ACC112 (cell line): ENCODE data around the gene CHST6.
"Not testable (repeated sequence)": the region's sequence is repeated elsewhere in the genome, so short reads cannot be mapped to it uniquely, and the experiment has no call there.

Source experiments
- H2AFZ ChIP-seq: fragments of 200-600 bp; sonication (generic); one replicate; pipeline ENCODE4 v1.6.0; 2017; ENCODE audit warnings: antibody characterized with exemption, low read length; ENCODE audit not compliant: unreplicated experiment
- H3K27ac ChIP-seq: fragments of 200-600 bp; sonication (generic); 2 replicates; pipeline ENCODE4 v1.5.1; 2014; ENCODE audit warnings: low read depth, mild to moderate bottlenecking, antibody characterized with exemption, low read length, moderate library complexity
- H3K27me3 ChIP-seq: fragments of 200-600 bp; sonication (generic); 2 replicates; pipeline ENCODE4 v1.6.1; 2014; ENCODE audit warnings: mild to moderate bottlenecking, antibody characterized with exemption, low read length, moderate library complexity, mixed read lengths; ENCODE audit not compliant: insufficient read depth
- H3K36me3 ChIP-seq: fragments of 200-600 bp; sonication (generic); 2 replicates; pipeline ENCODE4 v1.6.1; 2016; ENCODE audit warnings: mild to moderate bottlenecking, antibody characterized with exemption, low read length, moderate library complexity, mixed read lengths; ENCODE audit not compliant: insufficient read depth
- H3K4me1 ChIP-seq: fragments of 200-600 bp; sonication (generic); one replicate; pipeline ENCODE4 v1.6.1; 2016; ENCODE audit warnings: low read length, mixed read lengths; ENCODE audit not compliant: insufficient read depth, unreplicated experiment, control insufficient read depth
- H3K4me3 ChIP-seq: fragments of 200-600 bp; sonication (generic); 2 replicates; pipeline ENCODE4 v1.5.1; 2014; ENCODE audit warnings: mild to moderate bottlenecking, low read depth, low read length
- H3K79me2 ChIP-seq: fragments of 200-600 bp; sonication (generic); one replicate; pipeline ENCODE4 v1.6.0; 2016; ENCODE audit warnings: low read length; ENCODE audit not compliant: control insufficient read depth, unreplicated experiment, insufficient read depth

Gene CHST6

GRCh38 chr16:75502916-75503605 is 7.8 kb upstream of the CHST6 start:
- Histone ChIP-seq H3K4me3 (no peak overlapping the region), H3K27me3 (no peaks in the 10 kb centered on the region), H3K27ac (no peak overlapping the region), H3K4me1 (peaks cover 27% of the 10 kb centered on the region), H3K36me3 (no peaks in the 10 kb centered on the region), H2AFZ (no peak overlapping the region), H3K79me2 (no peaks in the 10 kb centered on the region)

GRCh38 chr16:75501820-75502219 is 6.6 kb upstream of the CHST6 start:
- Histone ChIP-seq H3K4me3 (0 out of 2 replicates have a peak overlapping the region, but pooled peaks have one; percentile 2), H3K27ac (peak overlapping the region; percentile 55), H2AFZ (peak overlapping the region; percentile 17), H3K4me1 (peaks cover 25% of the 10 kb centered on the region)
- H3K27me3 ChIP-seq, H3K79me2 ChIP-seq, H3K36me3 ChIP-seq: not testable (repeated sequence)

GRCh38 chr16:75501359-75501758 is 6.1 kb upstream of the CHST6 start:
- H2AFZ ChIP-seq, result peak overlapping the region; percentile 17
- peaks cover 20% of the 10 kb centered on the region for H3K4me1 ChIP-seq
- H3K4me3 ChIP-seq, result 0 out of 2 replicates have a peak overlapping the region, but pooled peaks have one; percentile 2
- peak overlapping the region; percentile 55 for H3K27ac ChIP-seq
- H3K36me3 ChIP-seq, result no peaks in the 10 kb centered on the region
- no peaks in the 10 kb centered on the region for H3K79me2 ChIP-seq
- H3K27me3 ChIP-seq, result no peaks in the 10 kb centered on the region

GRCh38 chr16:75498605-75499322 is 3.5 kb upstream of the CHST6 start:
- H3K4me3 ChIP-seq, H3K27ac ChIP-seq, H3K79me2 ChIP-seq, H3K36me3 ChIP-seq, H3K27me3 ChIP-seq, H2AFZ ChIP-seq: not testable (repeated sequence)
- peaks cover 17% of the 10 kb centered on the region for H3K4me1 ChIP-seq

- H3K27me3 ChIP-seq, result 0 out of 2 replicates have a peak, but pooled peaks cover 5% of the 10 kb centered on the region
- H3K36me3 ChIP-seq, result no peaks in the 10 kb centered on the region
- H3K27ac ChIP-seq, result no peak overlapping the region
- no peak overlapping the region for H3K4me3 ChIP-seq
- H3K79me2 ChIP-seq, result no peaks in the 10 kb centered on the region
- peaks cover 11% of the 10 kb centered on the region for H3K4me1 ChIP-seq
- no peak overlapping the region for H2AFZ ChIP-seq
These were observed 2.3 kb upstream of the CHST6 start for GRCh38 chr16:75497558-75497957.

GRCh38 chr16:75494661-75495075 is 573 bp downstream of the CHST6 start:
- H3K27ac ChIP-seq, result no peak overlapping the region
- peak overlapping the region; percentile 77 for H2AFZ ChIP-seq
- H3K79me2 ChIP-seq, result no peaks in the 10 kb centered on the region
- H3K4me1 ChIP-seq, result peaks cover 4% of the 10 kb centered on the region
- H3K4me3 ChIP-seq, result peak overlapping the region; percentile 80
- H3K36me3 ChIP-seq, result no peaks in the 10 kb centered on the region
- 0 out of 2 replicates have a peak, but pooled peaks cover 5% of the 10 kb centered on the region for H3K27me3 ChIP-seq

GRCh38 chr16:75494184-75494583 is 1.1 kb downstream of the CHST6 start:
- Histone ChIP-seq H3K79me2 (no peaks in the 10 kb centered on the region), H3K27me3 (0 out of 2 replicates have a peak, but pooled peaks cover 5% of the 10 kb centered on the region), H2AFZ (peak overlapping the region; percentile 77), H3K4me1 (peaks cover 4% of the 10 kb centered on the region), H3K36me3 (no peaks in the 10 kb centered on the region), H3K27ac (no peak overlapping the region), H3K4me3 (peak overlapping the region; percentile 80)

GRCh38 chr16:75491876-75492275 is 3.4 kb downstream of the CHST6 start:
- H3K79me2 ChIP-seq, result no peaks in the 10 kb centered on the region
- peaks cover 4% of the 10 kb centered on the region for H3K4me1 ChIP-seq
- H3K4me3 ChIP-seq, result no peak overlapping the region
- H2AFZ ChIP-seq, result no peak overlapping the region
- H3K36me3 ChIP-seq, result no peaks in the 10 kb centered on the region
- H3K27me3 ChIP-seq, result 0 out of 2 replicates have a peak, but pooled peaks cover 5% of the 10 kb centered on the region
- no peak overlapping the region for H3K27ac ChIP-seq

- Histone ChIP-seq H3K4me1 (no peaks in the 10 kb centered on the region), H3K27me3 (no peaks in the 10 kb centered on the region), H3K36me3 (no peaks in the 10 kb centered on the region), H2AFZ (no peak overlapping the region), H3K4me3 (no peak overlapping the region), H3K79me2 (no peaks in the 10 kb centered on the region), H3K27ac (no peak overlapping the region)
These were observed 6.9 kb downstream of the CHST6 start for GRCh38 chr16:75488322-75488721.

- H3K4me1 ChIP-seq, result no peaks in the 10 kb centered on the region
- no peak overlapping the region for H2AFZ ChIP-seq
- H3K4me3 ChIP-seq, result no peak overlapping the region
- H3K79me2 ChIP-seq, result no peaks in the 10 kb centered on the region
- no peaks in the 10 kb centered on the region for H3K36me3 ChIP-seq
- no peak overlapping the region for H3K27ac ChIP-seq
- H3K27me3 ChIP-seq, result no peaks in the 10 kb centered on the region
These were observed 8.4 kb downstream of the CHST6 start for GRCh38 chr16:75486676-75487313.
